ENCODE results near the gene MRPS2. TPM values are rescaled to one million over a fixed set of nuclear protein-coding genes. Genes with fewer than 3 reads are reported as not detected.
"Not testable (repeated sequence)": the region's sequence is repeated elsewhere in the genome, so short reads cannot be mapped to it uniquely, and the experiment has no call there.

MRPS2 gene
- total and polyA plus RNA-seq, 9 of the 15 experiments (the other 6 are each of a cell fraction or from before 2014, with no cell fraction given) = 8.0 to 167 (median 81.3) TPM

- Histone ChIP-seq H3K4me1 (replicated peaks in 1 of 2; ENCODE audit: control insufficient read depth in 2 of 2, insufficient read depth in 2 of 2, low read length in 2 of 2) (no peaks in the 10 kb centered on the region), H2AFZ (ENCODE audit: low read depth, low read length) (no peak overlapping the region), H3K4me3 (no peak overlapping the region), H3K27ac (ENCODE audit: extremely low read depth, low read depth, low read length) (no peak overlapping the region), H4K20me1 (replicated peaks; ENCODE audit: control insufficient read depth, insufficient read depth, low read length) (no peaks in the 10 kb centered on the region), H3K9me3 (replicated peaks; ENCODE audit: control insufficient read depth, insufficient read depth, low read depth, low read length) (no peaks in the 10 kb centered on the region), H3K36me3 (ENCODE audit: control insufficient read depth, insufficient read depth, low read length) (no peaks in the 10 kb centered on the region), H3K4me2 (ENCODE audit: insufficient read depth, low read length) (no peak overlapping the region), H3K9me1 (ENCODE audit: control insufficient read depth, insufficient read depth, low read length) (no peaks in the 10 kb centered on the region), H3K27me3 (ENCODE audit: control insufficient read depth in 2 of 2, insufficient read depth in 2 of 2, low read length in 2 of 2) (peaks cover 13 to 38% of the 10 kb centered on the region in 2 experiments; a peak in 3 of 5 replicates), H3K79me2 (ENCODE audit: control insufficient read depth, insufficient read depth, low read length) (no peaks in the 10 kb centered on the region), H3K9ac (ENCODE audit: insufficient read depth in 1 of 2, low read depth in 2 of 2, low read length in 2 of 2) (no peak overlapping the region)
- BruUV-seq (replicated peaks) = no TSS peak
- DNase-seq (ENCODE audit: extremely low read depth in 1 of 4, low spot score in 3 of 4) (no peak), ATAC-seq (no peak), FAIRE-seq (no peak)
- POLR2A ChIA-PET = no interaction called here
- CTCF ChIA-PET (ENCODE audit: low intra/inter-chr PET ratio) = no interaction called here
- under 1% methylated on average over 8 of the region's 8 CpGs for WGBS (ENCODE audit: insufficient coverage, low coverage, missing lambda C conversion rate)
- TF ChIP-seq ZNF3 (CRISPR knock-in tag; IDR thresholded peaks at IDR 0.05) (no peak), SP1 (CRISPR knock-in tag; IDR thresholded peaks at IDR 0.05) (no peak)
- in situ Hi-C loops (cut with MboI) (no loop called here), intact Hi-C loops (cut with micrococcal nuclease) (no loop called here)
These were observed 35.7 kb downstream of the MRPS2 start for GRCh38 chr9:135536216-135536615.

DNA sequence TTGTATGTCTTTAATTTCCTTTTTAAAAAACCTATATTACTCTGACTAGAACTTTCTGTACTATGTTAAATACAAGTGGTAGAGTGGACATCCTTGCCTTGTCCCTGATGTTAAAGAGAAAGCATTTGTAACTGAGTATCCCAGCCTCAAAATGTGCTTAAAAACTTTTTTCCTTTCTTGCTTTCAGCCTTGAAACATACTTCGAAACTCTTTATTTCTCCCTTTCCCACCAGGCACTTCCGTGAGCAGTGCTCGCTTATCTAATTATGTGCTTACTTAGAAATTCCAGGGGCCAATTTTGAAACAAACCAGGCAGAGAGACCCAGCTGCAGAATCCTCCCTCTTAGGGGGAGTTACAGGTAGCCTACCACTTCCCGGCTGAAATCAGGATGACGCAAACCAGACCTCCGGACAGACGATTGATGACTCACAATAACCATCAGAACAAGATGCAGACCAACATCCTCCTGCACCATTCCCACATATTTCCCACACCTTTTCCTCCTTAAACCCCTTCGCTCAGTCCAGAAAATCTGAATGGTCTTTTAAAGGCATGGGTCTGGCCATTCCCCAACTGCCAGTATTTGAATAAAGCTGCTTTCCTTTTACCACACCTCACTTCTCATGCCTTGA is 42.9 kb downstream of the MRPS2 start:
- FAIRE-seq = peak; percentile 78
- DNase-seq (ENCODE audit: extremely low read depth in 1 of 4, low spot score in 3 of 4) = not testable (repeated sequence)

More for the DNA sequence above, 42.9 kb downstream of the MRPS2 start:
- H3K27me3 ChIP-seq (ENCODE audit: control insufficient read depth in 2 of 2, insufficient read depth in 2 of 2, low read length in 2 of 2) = peaks cover 8 to 44% of the 10 kb centered on the region in 2 experiments
- H3K27ac ChIP-seq (ENCODE audit: extremely low read depth, low read depth, low read length); H3K9me3 ChIP-seq (replicated peaks; ENCODE audit: control insufficient read depth, insufficient read depth, low read depth, low read length); intact Hi-C loops (cut with micrococcal nuclease); H3K79me2 ChIP-seq (ENCODE audit: control insufficient read depth, insufficient read depth, low read length); BruUV-seq (replicated peaks); H3K9ac ChIP-seq (ENCODE audit: insufficient read depth in 1 of 2, low read depth in 2 of 2, low read length in 2 of 2); H2AFZ ChIP-seq (ENCODE audit: low read depth, low read length); H4K20me1 ChIP-seq (replicated peaks; ENCODE audit: control insufficient read depth, insufficient read depth, low read length); H3K9me1 ChIP-seq (ENCODE audit: control insufficient read depth, insufficient read depth, low read length); H3K4me1 ChIP-seq (replicated peaks in 1 of 2; ENCODE audit: control insufficient read depth in 2 of 2, insufficient read depth in 2 of 2, low read length in 2 of 2); H3K36me3 ChIP-seq (ENCODE audit: control insufficient read depth, insufficient read depth, low read length); ATAC-seq; H3K4me2 ChIP-seq (ENCODE audit: insufficient read depth, low read length); CTCF ChIA-PET (ENCODE audit: low intra/inter-chr PET ratio); H3K4me3 ChIP-seq; in situ Hi-C loops (cut with MboI); TF ChIP-seq JUND (tag; IDR thresholded peaks at IDR 0.05; ENCODE audit: borderline replicate concordance, low read depth, low read length); ATF3 (CRISPR knock-in tag; conservative IDR thresholded peaks at IDR 0.05); JUN (CRISPR knock-in tag; IDR thresholded peaks at IDR 0.05; ENCODE audit: borderline replicate concordance); CEBPG (CRISPR knock-in tag; IDR thresholded peaks at IDR 0.05): not testable (repeated sequence)
- peak; percentile 39; the same call in 1 of the 2 replicates for TF ChIP-seq NFIC (IDR thresholded peaks at IDR 0.05)
- peak; percentile 24; the same call in 1 of the 2 replicates for TF ChIP-seq JUND (IDR thresholded peaks at IDR 0.05; ENCODE audit: borderline replicate concordance, low read depth, low read length)
- TF ChIP-seq FOSL1 (tag; conservative IDR thresholded peaks at IDR 0.05) = peak; percentile 47; the same call in 1 of the 2 replicates
- peak; percentile 30; the same call in 1 of the 2 replicates for TF ChIP-seq ARID1B (IDR thresholded peaks at IDR 0.05)
- 0 out of 2 replicates have a peak, but pooled peaks have one; percentile 42 for TF ChIP-seq ZEB2 (IDR thresholded peaks at IDR 0.05)
- peak; percentile 86 for TF ChIP-seq ATF3 (IDR thresholded peaks at IDR 0.05)
- peak; percentile 21; the same call in 1 of the 2 replicates for TF ChIP-seq SMARCA4 (IDR thresholded peaks at IDR 0.05)
- TF ChIP-seq JUN (IDR thresholded peaks at IDR 0.05; ENCODE audit: borderline replicate concordance, low read depth, low read length) = 0 out of 2 replicates have a peak, but pooled peaks have one; percentile 14
- peak in 1 of 2 experiments; percentile 73; a peak in 2 of 4 replicates for TF ChIP-seq CEBPG (tag; conservative IDR thresholded peaks at IDR 0.05 in 1 of 2, IDR thresholded peaks at IDR 0.05 in 1 of 2)
- WGBS (ENCODE audit: insufficient coverage, low coverage, missing lambda C conversion rate) = 2% methylated on average over 5 of the region's 8 CpGs
- POLR2A ChIA-PET = interaction anchor here (0.7 kb wide), 1 partner anchor 237 kb away, joined by 3 read pairs; no protein-coding TSS in a partner anchor
